Keratinocyte (primary cell): ENCODE data around the gene RMC1. TPM values are rescaled to one million over a fixed set of nuclear protein-coding genes. Genes with fewer than 3 reads are reported as not detected.
"Not testable (repeated sequence)": the region's sequence is repeated elsewhere in the genome, so short reads cannot be mapped to it uniquely, and the experiment has no call there.

Source experiments
- DNase-seq: peaks from one replicate; pipeline ENCODE4 v3.0.0-alpha.2; 2011; ENCODE audit warnings: low read depth, missing footprints, low spot score
- FAIRE-seq: peaks from 2 replicates; lab custom pipeline; 2011; peaks lifted over from hg19 to GRCh38; lab: Jason Lieb, UNC
- H2AFZ ChIP-seq: 2 replicates; pipeline ENCODE4 v1.6.0; 2012; ENCODE audit warnings: low read length, control low read depth, inconsistent platforms; ENCODE audit not compliant: control insufficient read depth
- H3K27ac ChIP-seq: 2 replicates; pipeline ENCODE4 v1.5.1; 2011; ENCODE audit warnings: low read length; ENCODE audit not compliant: control insufficient read depth, insufficient read depth
- H3K27me3 ChIP-seq: 3 replicates; pipeline ENCODE4 v1.6.0; 2011; ENCODE audit warnings: low read length; ENCODE audit not compliant: control insufficient read depth, insufficient read depth; ENCODE audit errors: extremely low read depth
- H3K36me3 ChIP-seq, 2 experiments: 2 replicates in 1 of 2; 3 replicates in 1 of 2; pipeline ENCODE4 v1.5.1; 2011; ENCODE audit warnings: low read length in 2 of 2, mild to moderate bottlenecking in 1 of 2; ENCODE audit not compliant: control insufficient read depth in 2 of 2, insufficient read depth in 2 of 2; ENCODE audit errors: extremely low read depth in 1 of 2
- H3K4me1 ChIP-seq: 3 replicates; pipeline ENCODE4 v1.5.1; 2011; ENCODE audit warnings: low read length; ENCODE audit not compliant: control insufficient read depth, insufficient read depth; ENCODE audit errors: extremely low read depth
- H3K4me2 ChIP-seq: 3 replicates; pipeline ENCODE4 v1.6.0; 2011; ENCODE audit warnings: low read depth, low read length; ENCODE audit not compliant: control insufficient read depth, insufficient read depth; ENCODE audit errors: extremely low read depth
- H3K4me3 ChIP-seq, 3 experiments: fragments of 200-600 bp in 1 of 3; sonication (generic) in 1 of 3; 2 replicates in 2 of 3; 3 replicates in 1 of 3; pipeline ENCODE4 v1.5.1; 2011 to 2016; ENCODE audit warnings: low read length in 3 of 3, mild to moderate bottlenecking in 3 of 3, control low read depth in 2 of 3, inconsistent platforms in 1 of 3, low read depth in 1 of 3, mixed read lengths in 1 of 3, mixed run types in 1 of 3, moderate library complexity in 1 of 3; ENCODE audit not compliant: control insufficient read depth in 2 of 3, insufficient read depth in 2 of 3; ENCODE audit errors: extremely low read depth in 1 of 3
- H3K79me2 ChIP-seq: 2 replicates; pipeline ENCODE4 v1.6.0; 2012; ENCODE audit warnings: low read length; ENCODE audit not compliant: control insufficient read depth, insufficient read depth
- H3K9ac ChIP-seq: 3 replicates; pipeline ENCODE4 v1.6.0; 2011; ENCODE audit warnings: low read length; ENCODE audit not compliant: control insufficient read depth, insufficient read depth; ENCODE audit errors: extremely low read depth
- H3K9me1 ChIP-seq: 3 replicates; pipeline ENCODE4 v1.6.0; 2011; ENCODE audit warnings: low read length; ENCODE audit not compliant: control insufficient read depth, insufficient read depth; ENCODE audit errors: extremely low read depth
- H3K9me3 ChIP-seq: 2 replicates; pipeline ENCODE4 v1.5.1; 2012; ENCODE audit warnings: low read depth, low read length; ENCODE audit not compliant: control insufficient read depth
- H4K20me1 ChIP-seq: 3 replicates; pipeline ENCODE4 v1.6.0; 2011; ENCODE audit warnings: low read length; ENCODE audit not compliant: control insufficient read depth, insufficient read depth; ENCODE audit errors: extremely low read depth
- CTCF ChIP-seq, 3 experiments: IDR thresholded peaks in 1 of 3; conservative IDR thresholded peaks in 1 of 3; optimal IDR thresholded peaks in 1 of 3; 2 replicates in 2 of 3; 3 replicates in 1 of 3; pipeline versions ENCODE3 to v1.5.1; 2011; ENCODE audit warnings: low read length in 3 of 3, mild to moderate bottlenecking in 3 of 3, moderate library complexity in 2 of 3, control low read depth in 1 of 3, inconsistent platforms in 1 of 3; ENCODE audit not compliant: insufficient read depth in 2 of 3; ENCODE audit errors: extremely low read depth in 1 of 3
- EZH2 ChIP-seq: IDR thresholded peaks from one replicate; pipeline ENCODE4 v1.6.1; 2012; ENCODE audit warnings: inconsistent platforms, mild to moderate bottlenecking, low read length, moderate library complexity
- dilution Hi-C: fragments of 300-500 bp; cut with MboI; formaldehyde crosslinking; loops from one replicate; pipeline ENCODE4 v1.7.0; 2020; ENCODE audit warnings: low sequenced_read_pairs; ENCODE audit not compliant: extremely low pct_ligation_motif_present
- polyA plus RNA-seq, 5 experiments: library from polyadenylated mRNA; depleted of rRNA in 3 of 5; stranded (reverse) in 3 of 5; stranded (forward) in 1 of 5; unstranded in 1 of 5; fragments of >200 nt; gene quantifications; 1 replicate in 1 of 5; 2 replicates in 3 of 5; 3 replicates in 1 of 5; pipeline versions ENCODE4 v1.2.1 to v1.2.3, GENCODE V29; 2011 to 2012; ENCODE audit warnings: missing spikeins in 2 of 5, low read depth in 1 of 5, low replicate concordance in 1 of 5

RMC1 gene
- polyA plus RNA-seq, 1 donor (not counting 4 experiments of a cell fraction or from before 2014, with no cell fraction given), result 26.4 TPM

GRCh38 chr18:23556145-23556780, 53.0 kb downstream of the RMC1 start:
- Histone ChIP-seq H3K4me3 (no peak overlapping the region), H3K4me2 (no peak overlapping the region), H3K4me1 (no peaks in the 10 kb centered on the region), H4K20me1 (no peaks in the 10 kb centered on the region), H3K9me1 (no peaks in the 10 kb centered on the region), H3K9me3 (no peaks in the 10 kb centered on the region), H3K9ac (no peak overlapping the region), H3K79me2 (peaks cover 4% of the 10 kb centered on the region), H3K36me3 (peaks cover 48 to 82% of the 10 kb centered on the region in 2 experiments), H3K27me3 (no peaks in the 10 kb centered on the region), H2AFZ (no peak overlapping the region), H3K27ac (no peak overlapping the region)
- dilution Hi-C loops, result no loop called here
- TF ChIP-seq CTCF (optimal IDR thresholded peaks at IDR 0.05 in 1 of 3, IDR thresholded peaks at IDR 0.05 in 1 of 3, conservative IDR thresholded peaks at IDR 0.05 in 1 of 3; ENCODE audit: extremely low read depth in 1 of 3, insufficient read depth in 2 of 3, low read length in 3 of 3) (no peak), EZH2 (no peak)
- FAIRE-seq, result no peak
- no peak for DNase-seq

GRCh38 chr18:23557511-23557910, 54.2 kb downstream of the RMC1 start:
- DNase-seq, H3K4me3 ChIP-seq, H3K9me1 ChIP-seq, H4K20me1 ChIP-seq, H3K27me3 ChIP-seq, H3K4me1 ChIP-seq, H3K27ac ChIP-seq, H3K79me2 ChIP-seq, H3K9ac ChIP-seq, H2AFZ ChIP-seq, FAIRE-seq, H3K4me2 ChIP-seq, dilution Hi-C loops, H3K9me3 ChIP-seq: not testable (repeated sequence)
- peaks cover 42 to 79% of the 10 kb centered on the region in 2 experiments for H3K36me3 ChIP-seq

- Histone ChIP-seq H3K9ac (no peak overlapping the region), H3K27me3 (no peaks in the 10 kb centered on the region), H2AFZ (no peak overlapping the region), H3K36me3 (peaks cover 26 to 70% of the 10 kb centered on the region in 2 experiments), H3K4me1 (no peaks in the 10 kb centered on the region), H3K9me3 (no peaks in the 10 kb centered on the region), H4K20me1 (no peaks in the 10 kb centered on the region), H3K9me1 (no peaks in the 10 kb centered on the region), H3K79me2 (peaks cover 2% of the 10 kb centered on the region), H3K4me2 (no peak overlapping the region), H3K27ac (no peak overlapping the region), H3K4me3 (no peak overlapping the region)
- FAIRE-seq (no peak), DNase-seq (no peak)
- dilution Hi-C loops, result no loop called here
- TF ChIP-seq EZH2 (no peak), CTCF (optimal IDR thresholded peaks at IDR 0.05 in 1 of 3, IDR thresholded peaks at IDR 0.05 in 1 of 3, conservative IDR thresholded peaks at IDR 0.05 in 1 of 3; ENCODE audit: extremely low read depth in 1 of 3, insufficient read depth in 2 of 3, low read length in 3 of 3) (no peak)
Observed at GRCh38 chr18:23560186-23560585, 56.9 kb downstream of the RMC1 start.
